Measurements from ENCODE around the gene DLG4.

Gene DLG4

DNA sequence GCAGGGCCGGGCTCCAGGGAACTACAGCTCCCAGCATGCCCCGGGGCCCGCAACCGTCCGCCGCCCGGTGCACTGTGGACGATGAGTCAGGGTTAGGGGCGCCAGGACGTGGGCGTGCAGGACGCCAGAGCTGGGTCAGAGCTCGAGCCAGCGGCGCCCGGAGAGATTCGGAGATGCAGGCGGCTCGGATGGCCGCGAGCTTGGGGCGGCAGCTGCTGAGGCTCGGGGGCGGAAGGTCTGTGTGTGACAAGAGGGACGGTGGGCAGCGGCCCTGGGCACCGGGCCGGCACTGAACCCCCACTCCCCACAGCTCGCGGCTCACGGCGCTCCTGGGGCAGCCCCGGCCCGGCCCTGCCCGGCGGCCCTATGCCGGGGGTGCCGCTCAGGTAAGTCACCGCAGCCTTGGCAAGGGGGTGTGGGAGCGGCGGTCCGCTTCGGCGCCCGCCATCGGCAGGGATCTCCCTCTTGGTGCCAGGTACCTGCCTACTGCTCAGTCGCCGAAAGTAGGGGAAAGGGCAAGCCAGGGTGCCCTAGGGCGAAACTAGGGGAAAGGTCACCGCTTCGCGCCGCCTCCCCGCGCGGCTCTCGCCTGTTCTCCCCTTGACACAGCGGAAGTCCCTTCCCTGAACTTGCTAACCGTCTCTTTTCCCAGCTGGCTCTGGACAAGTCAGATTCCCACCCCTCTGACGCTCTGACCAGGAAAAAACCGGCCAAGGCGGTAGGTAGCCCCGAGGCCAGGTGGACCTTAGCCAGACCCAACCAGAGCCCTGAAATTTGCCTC is at the start of gene DLG4, which contains the start of gene ACADVL:
TSS of gene DLG4 (minus strand) at position 25 of the 781 bp plus-strand sequence.
TSS of gene ACADVL (plus strand) at position 127 of the 781 bp plus-strand sequence. CDS start at position 174, 47 bp downstream.
- TF ChIP-seq, protein P1, sequence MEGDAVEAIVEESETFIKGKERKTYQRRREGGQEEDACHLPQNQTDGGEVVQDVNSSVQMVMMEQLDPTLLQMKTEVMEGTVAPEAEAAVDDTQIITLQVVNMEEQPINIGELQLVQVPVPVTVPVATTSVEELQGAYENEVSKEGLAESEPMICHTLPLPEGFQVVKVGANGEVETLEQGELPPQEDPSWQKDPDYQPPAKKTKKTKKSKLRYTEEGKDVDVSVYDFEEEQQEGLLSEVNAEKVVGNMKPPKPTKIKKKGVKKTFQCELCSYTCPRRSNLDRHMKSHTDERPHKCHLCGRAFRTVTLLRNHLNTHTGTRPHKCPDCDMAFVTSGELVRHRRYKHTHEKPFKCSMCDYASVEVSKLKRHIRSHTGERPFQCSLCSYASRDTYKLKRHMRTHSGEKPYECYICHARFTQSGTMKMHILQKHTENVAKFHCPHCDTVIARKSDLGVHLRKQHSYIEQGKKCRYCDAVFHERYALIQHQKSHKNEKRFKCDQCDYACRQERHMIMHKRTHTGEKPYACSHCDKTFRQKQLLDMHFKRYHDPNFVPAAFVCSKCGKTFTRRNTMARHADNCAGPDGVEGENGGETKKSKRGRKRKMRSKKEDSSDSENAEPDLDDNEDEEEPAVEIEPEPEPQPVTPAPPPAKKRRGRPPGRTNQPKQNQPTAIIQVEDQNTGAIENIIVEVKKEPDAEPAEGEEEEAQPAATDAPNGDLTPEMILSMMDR (IDR thresholded peaks at IDR 0.05; ENCODE audit: low read depth, low read length): no peak
- H3K4me3 ChIP-seq (ENCODE audit: low read depth, low read length): peak within 1 kb of the TSS; percentile 92

- H3K4me3 ChIP-seq (ENCODE audit: low read depth, low read length): no peak overlapping the region
- TF ChIP-seq, protein P1 (IDR thresholded peaks at IDR 0.05; ENCODE audit: low read depth, low read length): no peak
Observed at GRCh38 chr17:7266784-7267183, 47.1 kb upstream of the DLG4 start.

- no peak overlapping the region for H3K4me3 ChIP-seq (ENCODE audit: low read depth, low read length)
- TF ChIP-seq, protein P1 (IDR thresholded peaks at IDR 0.05; ENCODE audit: low read depth, low read length): no peak
Observed at GRCh38 chr17:7263801-7264078, 44.1 kb upstream of the DLG4 start.

- TF ChIP-seq, protein P1 (IDR thresholded peaks at IDR 0.05; ENCODE audit: low read depth, low read length): no peak
- no peak overlapping the region for H3K4me3 ChIP-seq (ENCODE audit: low read depth, low read length)
Observed at GRCh38 chr17:7262935-7263800, 43.5 kb upstream of the DLG4 start.

DNA sequence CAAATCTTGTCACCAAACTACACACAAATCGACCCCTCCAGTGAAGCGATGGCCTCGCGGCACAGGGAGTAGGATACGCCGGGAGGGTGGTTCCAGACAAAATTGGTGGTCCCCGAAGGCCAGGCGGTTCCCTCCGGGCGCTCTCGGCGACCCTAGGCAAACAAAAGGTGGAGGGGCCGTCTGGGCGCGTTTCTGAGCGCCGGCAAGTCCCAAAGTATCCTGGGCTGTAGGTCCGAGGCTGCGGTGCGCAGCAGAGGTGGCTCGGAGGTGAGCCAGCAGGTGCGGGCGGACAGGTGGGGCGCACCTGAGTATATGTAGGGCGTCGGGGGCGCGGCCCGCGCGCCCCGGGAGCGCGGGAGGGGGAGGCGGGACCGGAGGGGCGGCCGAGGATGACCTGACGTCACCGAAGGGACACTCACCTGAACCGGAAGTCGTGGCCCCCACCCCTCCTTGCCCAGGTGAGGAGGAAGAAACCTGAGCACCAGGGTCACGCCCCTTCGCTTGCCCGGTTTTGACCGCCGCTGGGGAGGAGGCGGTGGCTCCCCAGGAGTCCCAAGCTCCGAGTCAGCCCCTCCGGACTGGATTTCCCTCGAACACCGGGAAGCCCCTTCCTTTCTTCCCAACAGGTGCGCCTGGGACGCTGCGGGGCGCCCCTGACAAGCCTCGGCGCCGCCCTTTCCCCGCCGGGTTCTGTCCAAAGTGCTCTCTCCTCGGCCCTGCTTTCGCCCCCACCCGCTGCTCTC is 42.7 kb upstream of the DLG4 start, which contains the start of gene CLDN7:
TSS of gene CLDN7 (minus strand) at position 287 of the 743 bp plus-strand sequence. CDS start 435 bp downstream, outside the sequence.
- no peak within 1 kb of the TSS for H3K4me3 ChIP-seq (ENCODE audit: low read depth, low read length)
- TF ChIP-seq, protein P1 (IDR thresholded peaks at IDR 0.05; ENCODE audit: low read depth, low read length): no peak

DNA sequence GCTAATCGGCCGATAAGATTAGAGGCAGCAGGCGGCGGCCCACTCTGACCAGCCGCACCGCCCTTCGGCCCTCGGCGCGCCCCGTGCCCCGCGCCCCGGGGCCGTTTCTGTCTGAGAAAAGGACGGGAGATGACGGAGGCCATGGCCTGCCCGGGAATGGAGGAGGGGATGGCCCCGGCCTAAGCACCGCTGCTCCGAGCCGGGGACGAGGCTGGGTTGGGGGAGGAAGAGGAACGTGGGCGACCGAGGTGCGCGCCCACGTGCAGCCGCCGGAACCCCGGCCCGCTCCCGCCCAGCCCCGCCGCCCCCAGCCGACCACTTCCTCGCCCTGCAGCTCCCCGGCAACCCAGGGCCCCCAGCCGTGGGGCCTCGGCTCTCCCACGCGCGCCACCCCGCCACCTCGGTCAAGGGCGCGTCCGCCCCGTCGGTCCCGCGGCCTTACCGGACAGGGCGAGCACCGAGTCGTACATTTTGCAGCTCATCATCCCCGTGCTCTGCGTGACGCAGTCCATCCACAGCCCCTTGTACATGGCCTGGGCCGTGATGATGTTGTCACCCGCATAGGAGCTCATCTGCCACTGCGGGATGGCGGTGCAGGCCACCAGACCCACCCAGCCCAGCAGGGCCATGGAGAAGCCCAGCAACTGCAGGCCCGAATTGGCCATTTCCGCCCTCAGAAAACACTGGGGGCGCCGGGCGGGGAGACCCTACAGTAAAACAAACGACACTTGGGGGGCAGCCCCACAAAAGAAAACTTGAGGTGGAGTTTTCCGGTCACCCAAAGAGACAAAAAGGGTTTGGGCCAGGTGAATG is 41.9 kb upstream of the DLG4 start:
- no peak overlapping the region for H3K4me3 ChIP-seq (ENCODE audit: low read depth, low read length)
- TF ChIP-seq, protein P1 (IDR thresholded peaks at IDR 0.05; ENCODE audit: low read depth, low read length): no peak

Measured in WI38 (cell line).